ENCODE measurements around the gene TPO. TPM values are rescaled to one million over a fixed set of nuclear protein-coding genes. Genes with fewer than 3 reads are reported as not detected.
"Not testable (repeated sequence)": the region's sequence is repeated elsewhere in the genome, so short reads cannot be mapped to it uniquely, and the experiment has no call there.

TPO gene
- total and polyA plus RNA-seq, 4 donors: not detected

DNA sequence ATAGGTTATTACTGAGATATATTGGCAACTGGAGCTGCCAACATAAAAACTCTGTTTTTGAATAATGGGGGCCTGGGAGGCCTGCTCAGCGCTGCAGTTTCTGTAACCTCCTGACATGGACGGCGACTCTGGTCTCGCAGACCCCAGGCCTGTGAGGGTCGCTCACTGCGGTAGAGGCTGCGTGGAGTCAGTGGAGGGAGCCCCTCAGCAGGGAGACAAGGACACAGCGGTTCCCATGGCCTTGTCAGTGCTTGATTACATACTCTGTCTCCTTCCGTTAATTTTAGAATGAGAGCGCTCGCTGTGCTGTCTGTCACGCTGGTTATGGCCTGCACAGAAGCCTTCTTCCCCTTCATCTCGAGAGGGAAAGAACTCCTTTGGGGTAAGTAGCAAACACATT lies 858 bp downstream of the TPO start:
- H3K36me3 ChIP-seq (ENCODE audit: control insufficient read depth in 4 of 4, insufficient read depth in 3 of 4, low read depth in 1 of 4, low read length in 3 of 4): no peaks in the 10 kb centered on the region
- H3K4me3 ChIP-seq (ENCODE audit: low read depth in 1 of 3, low read length in 3 of 3): no peak overlapping the region
- H3K27ac ChIP-seq (ENCODE audit: low read depth in 1 of 2, low read length in 2 of 2): no peak overlapping the region
- WGBS: 71% methylated on average over 13 of the region's 13 CpGs
- no peak for DNase-seq (ENCODE audit: low spot score)
- no peaks in the 10 kb centered on the region for H3K4me1 ChIP-seq (ENCODE audit: control insufficient read depth in 4 of 4, insufficient read depth in 4 of 4, low read length in 3 of 4)
- peaks cover 0 to 4% (median 2%) of the 10 kb centered on the region in 4 donors for H3K9me3 ChIP-seq (ENCODE audit: control insufficient read depth in 4 of 4, low read length in 3 of 4)
- peaks cover 0 to 2% (median under 1%) of the 10 kb centered on the region in 4 donors for H3K27me3 ChIP-seq (ENCODE audit: control insufficient read depth in 4 of 4, insufficient read depth in 4 of 4, low read length in 3 of 4)
- no peak overlapping the region for H3K9ac ChIP-seq (ENCODE audit: low read depth in 1 of 2, low read length in 2 of 2)
- TF ChIP-seq FOXA1 (IDR thresholded peaks at IDR 0.05): no peak
- TF ChIP-seq GABPA (IDR thresholded peaks at IDR 0.05 in 1 of 2, conservative IDR thresholded peaks at IDR 0.05 in 1 of 2): no peak
- TF ChIP-seq JUND (IDR thresholded peaks at IDR 0.05): no peak
- no peak for TF ChIP-seq HNF4A (conservative IDR thresholded peaks at IDR 0.05)
- TF ChIP-seq, protein P1, sequence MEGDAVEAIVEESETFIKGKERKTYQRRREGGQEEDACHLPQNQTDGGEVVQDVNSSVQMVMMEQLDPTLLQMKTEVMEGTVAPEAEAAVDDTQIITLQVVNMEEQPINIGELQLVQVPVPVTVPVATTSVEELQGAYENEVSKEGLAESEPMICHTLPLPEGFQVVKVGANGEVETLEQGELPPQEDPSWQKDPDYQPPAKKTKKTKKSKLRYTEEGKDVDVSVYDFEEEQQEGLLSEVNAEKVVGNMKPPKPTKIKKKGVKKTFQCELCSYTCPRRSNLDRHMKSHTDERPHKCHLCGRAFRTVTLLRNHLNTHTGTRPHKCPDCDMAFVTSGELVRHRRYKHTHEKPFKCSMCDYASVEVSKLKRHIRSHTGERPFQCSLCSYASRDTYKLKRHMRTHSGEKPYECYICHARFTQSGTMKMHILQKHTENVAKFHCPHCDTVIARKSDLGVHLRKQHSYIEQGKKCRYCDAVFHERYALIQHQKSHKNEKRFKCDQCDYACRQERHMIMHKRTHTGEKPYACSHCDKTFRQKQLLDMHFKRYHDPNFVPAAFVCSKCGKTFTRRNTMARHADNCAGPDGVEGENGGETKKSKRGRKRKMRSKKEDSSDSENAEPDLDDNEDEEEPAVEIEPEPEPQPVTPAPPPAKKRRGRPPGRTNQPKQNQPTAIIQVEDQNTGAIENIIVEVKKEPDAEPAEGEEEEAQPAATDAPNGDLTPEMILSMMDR (IDR thresholded peaks at IDR 0.05; ENCODE audit: low read depth, low read length, missing input control): no peak
- TF ChIP-seq HNF4G (IDR thresholded peaks at IDR 0.05): no peak
- TF ChIP-seq TAF1 (conservative IDR thresholded peaks at IDR 0.05): no peak
- TF ChIP-seq, protein P2, sequence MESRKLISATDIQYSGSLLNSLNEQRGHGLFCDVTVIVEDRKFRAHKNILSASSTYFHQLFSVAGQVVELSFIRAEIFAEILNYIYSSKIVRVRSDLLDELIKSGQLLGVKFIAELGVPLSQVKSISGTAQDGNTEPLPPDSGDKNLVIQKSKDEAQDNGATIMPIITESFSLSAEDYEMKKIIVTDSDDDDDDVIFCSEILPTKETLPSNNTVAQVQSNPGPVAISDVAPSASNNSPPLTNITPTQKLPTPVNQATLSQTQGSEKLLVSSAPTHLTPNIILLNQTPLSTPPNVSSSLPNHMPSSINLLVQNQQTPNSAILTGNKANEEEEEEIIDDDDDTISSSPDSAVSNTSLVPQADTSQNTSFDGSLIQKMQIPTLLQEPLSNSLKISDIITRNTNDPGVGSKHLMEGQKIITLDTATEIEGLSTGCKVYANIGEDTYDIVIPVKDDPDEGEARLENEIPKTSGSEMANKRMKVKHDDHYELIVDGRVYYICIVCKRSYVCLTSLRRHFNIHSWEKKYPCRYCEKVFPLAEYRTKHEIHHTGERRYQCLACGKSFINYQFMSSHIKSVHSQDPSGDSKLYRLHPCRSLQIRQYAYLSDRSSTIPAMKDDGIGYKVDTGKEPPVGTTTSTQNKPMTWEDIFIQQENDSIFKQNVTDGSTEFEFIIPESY (IDR thresholded peaks at IDR 0.05): no peak
- TF ChIP-seq, protein P3, sequence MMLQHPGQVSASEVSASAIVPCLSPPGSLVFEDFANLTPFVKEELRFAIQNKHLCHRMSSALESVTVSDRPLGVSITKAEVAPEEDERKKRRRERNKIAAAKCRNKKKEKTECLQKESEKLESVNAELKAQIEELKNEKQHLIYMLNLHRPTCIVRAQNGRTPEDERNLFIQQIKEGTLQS (IDR thresholded peaks at IDR 0.05): no peak
- TF ChIP-seq NR2F2 (IDR thresholded peaks at IDR 0.05): no peak
- no peak for TF ChIP-seq YY1 (IDR thresholded peaks at IDR 0.05)
- no peak for TF ChIP-seq RAD21 (IDR thresholded peaks at IDR 0.05)
- TF ChIP-seq, protein P4, sequence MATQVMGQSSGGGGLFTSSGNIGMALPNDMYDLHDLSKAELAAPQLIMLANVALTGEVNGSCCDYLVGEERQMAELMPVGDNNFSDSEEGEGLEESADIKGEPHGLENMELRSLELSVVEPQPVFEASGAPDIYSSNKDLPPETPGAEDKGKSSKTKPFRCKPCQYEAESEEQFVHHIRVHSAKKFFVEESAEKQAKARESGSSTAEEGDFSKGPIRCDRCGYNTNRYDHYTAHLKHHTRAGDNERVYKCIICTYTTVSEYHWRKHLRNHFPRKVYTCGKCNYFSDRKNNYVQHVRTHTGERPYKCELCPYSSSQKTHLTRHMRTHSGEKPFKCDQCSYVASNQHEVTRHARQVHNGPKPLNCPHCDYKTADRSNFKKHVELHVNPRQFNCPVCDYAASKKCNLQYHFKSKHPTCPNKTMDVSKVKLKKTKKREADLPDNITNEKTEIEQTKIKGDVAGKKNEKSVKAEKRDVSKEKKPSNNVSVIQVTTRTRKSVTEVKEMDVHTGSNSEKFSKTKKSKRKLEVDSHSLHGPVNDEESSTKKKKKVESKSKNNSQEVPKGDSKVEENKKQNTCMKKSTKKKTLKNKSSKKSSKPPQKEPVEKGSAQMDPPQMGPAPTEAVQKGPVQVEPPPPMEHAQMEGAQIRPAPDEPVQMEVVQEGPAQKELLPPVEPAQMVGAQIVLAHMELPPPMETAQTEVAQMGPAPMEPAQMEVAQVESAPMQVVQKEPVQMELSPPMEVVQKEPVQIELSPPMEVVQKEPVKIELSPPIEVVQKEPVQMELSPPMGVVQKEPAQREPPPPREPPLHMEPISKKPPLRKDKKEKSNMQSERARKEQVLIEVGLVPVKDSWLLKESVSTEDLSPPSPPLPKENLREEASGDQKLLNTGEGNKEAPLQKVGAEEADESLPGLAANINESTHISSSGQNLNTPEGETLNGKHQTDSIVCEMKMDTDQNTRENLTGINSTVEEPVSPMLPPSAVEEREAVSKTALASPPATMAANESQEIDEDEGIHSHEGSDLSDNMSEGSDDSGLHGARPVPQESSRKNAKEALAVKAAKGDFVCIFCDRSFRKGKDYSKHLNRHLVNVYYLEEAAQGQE (IDR thresholded peaks at IDR 0.05): no peak
- no peak for TF ChIP-seq RXRA (IDR thresholded peaks at IDR 0.05)
- TF ChIP-seq, protein P5, sequence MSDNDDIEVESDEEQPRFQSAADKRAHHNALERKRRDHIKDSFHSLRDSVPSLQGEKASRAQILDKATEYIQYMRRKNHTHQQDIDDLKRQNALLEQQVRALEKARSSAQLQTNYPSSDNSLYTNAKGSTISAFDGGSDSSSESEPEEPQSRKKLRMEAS (IDR thresholded peaks at IDR 0.05): no peak

DNA sequence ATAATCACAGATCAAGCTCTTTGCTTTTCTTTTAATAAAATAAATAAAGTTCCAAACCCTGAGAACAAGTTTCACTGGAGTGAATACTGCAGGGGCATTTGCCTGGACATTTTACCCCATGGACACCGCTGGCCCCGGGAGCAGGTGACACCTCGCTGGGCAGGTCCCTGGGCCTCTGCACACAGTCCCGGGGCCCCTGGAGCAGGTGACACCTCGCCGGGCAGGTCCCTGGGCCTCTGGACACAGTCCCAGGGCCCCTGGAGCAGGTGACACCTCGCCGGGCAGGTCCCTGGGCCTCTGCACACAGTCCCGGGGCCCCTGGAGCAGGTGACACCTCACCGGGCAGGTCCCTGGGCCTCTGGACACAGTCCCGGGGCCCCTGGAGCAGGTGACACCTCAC lies 1.6 kb downstream of the TPO start:
- not testable (repeated sequence) for DNase-seq (ENCODE audit: low spot score); H3K36me3 ChIP-seq (ENCODE audit: control insufficient read depth in 4 of 4, insufficient read depth in 3 of 4, low read depth in 1 of 4, low read length in 3 of 4); H3K27me3 ChIP-seq (ENCODE audit: control insufficient read depth in 4 of 4, insufficient read depth in 4 of 4, low read length in 3 of 4); H3K9me3 ChIP-seq (ENCODE audit: control insufficient read depth in 4 of 4, low read length in 3 of 4); H3K4me3 ChIP-seq (ENCODE audit: low read depth in 1 of 3, low read length in 3 of 3); H3K27ac ChIP-seq (ENCODE audit: low read depth in 1 of 2, low read length in 2 of 2); H3K9ac ChIP-seq (ENCODE audit: low read depth in 1 of 2, low read length in 2 of 2); H3K4me1 ChIP-seq (ENCODE audit: control insufficient read depth in 4 of 4, insufficient read depth in 4 of 4, low read length in 3 of 4)
- 72% methylated on average over 11 of the region's 11 CpGs for WGBS

Data from liver (tissue), 9 donors.